SK-N-SH treated with all-trans-retinoic acid at 6 μM for 48 hours (cell line): Measurements from ENCODE around the gene CD84.

Source experiments
- ATAC-seq: fragments of 200-7000 bp; cut with Tn5 transposase; 3 replicates; pipeline ENCODE4 v1.9.1; 2020; ENCODE audit warnings: mild to moderate bottlenecking, moderate library complexity
- ARNTL ChIP-seq: fragments of 450-650 bp; formaldehyde crosslinking; IDR thresholded peaks from 2 replicates; pipeline ENCODE4 v1.5.0; 2020; ENCODE audit warnings: low read depth, mild to moderate bottlenecking, moderate library complexity, borderline replicate concordance
- BACH2 ChIP-seq: fragments of 250-450 bp; sonication (Bioruptor Pico); IDR thresholded peaks from 2 replicates; pipeline ENCODE4 v1.9.0; 2021; ENCODE audit warnings: mild to moderate bottlenecking, borderline replicate concordance
- CSDC2 ChIP-seq: fragments of 250-450 bp; sonication (Bioruptor Pico); IDR thresholded peaks from 2 replicates; pipeline ENCODE4 v1.5.0; 2020; ENCODE audit warnings: mild to moderate bottlenecking, moderate library complexity
- ESRRG ChIP-seq: fragments of 250-450 bp; sonication (Bioruptor Pico); IDR thresholded peaks from 2 replicates; pipeline ENCODE4 v1.6.1; 2021; ENCODE audit warnings: mild to moderate bottlenecking
- GLIS3 ChIP-seq: fragments of 250-450 bp; sonication (Bioruptor Pico); IDR thresholded peaks from 2 replicates; pipeline ENCODE4 v1.5.0; 2020; ENCODE audit warnings: mild to moderate bottlenecking, moderate library complexity
- ISL1 ChIP-seq: fragments of 250-450 bp; sonication (Bioruptor Pico); IDR thresholded peaks from 2 replicates; pipeline ENCODE4 v2.1.2; 2022; ENCODE audit warnings: mild to moderate bottlenecking, moderate library complexity
- OSR1 ChIP-seq: fragments of 250-450 bp; sonication (Bioruptor Pico); IDR thresholded peaks from 2 replicates; pipeline ENCODE4 v1.8.0; 2022; ENCODE audit warnings: moderate library complexity, mild to moderate bottlenecking, inconsistent platforms
- PPARA ChIP-seq: fragments of 250-450 bp; sonication (Bioruptor Pico); IDR thresholded peaks from 2 replicates; pipeline ENCODE4 v1.5.0; 2020; ENCODE audit warnings: mild to moderate bottlenecking, borderline replicate concordance
- SNAI2 ChIP-seq: fragments of 250-450 bp; sonication (Bioruptor Pico); IDR thresholded peaks from 2 replicates; pipeline ENCODE4 v1.5.0; 2020; ENCODE audit warnings: mild to moderate bottlenecking, moderate library complexity
- TCF4 ChIP-seq: fragments of 250-450 bp; sonication (Bioruptor Pico); IDR thresholded peaks from 2 replicates; pipeline ENCODE4 v1.8.0; 2021; ENCODE audit warnings: mild to moderate bottlenecking, moderate library complexity, borderline replicate concordance
- TOX ChIP-seq: fragments of 250-450 bp; sonication (Bioruptor Pico); IDR thresholded peaks from 2 replicates; pipeline ENCODE4 v1.8.0; 2021; ENCODE audit warnings: mild to moderate bottlenecking, moderate library complexity, borderline replicate concordance
- ZC3H10 ChIP-seq: fragments of 250-450 bp; sonication (Bioruptor Pico); IDR thresholded peaks from 2 replicates; pipeline ENCODE4 v1.5.1; 2021; ENCODE audit warnings: mild to moderate bottlenecking, moderate library complexity
- ZFP3 ChIP-seq: fragments of 250-450 bp; sonication (Bioruptor Pico); IDR thresholded peaks from 2 replicates; pipeline ENCODE4 v1.5.0; 2020; ENCODE audit warnings: mild to moderate bottlenecking, moderate library complexity
- ZFP30 ChIP-seq: fragments of 450-650 bp; formaldehyde crosslinking; IDR thresholded peaks from 2 replicates; pipeline ENCODE4 v1.5.0; 2022; ENCODE audit warnings: mild to moderate bottlenecking, moderate library complexity
- ZNF565 ChIP-seq: fragments of 450-650 bp; formaldehyde crosslinking; conservative IDR thresholded peaks from 2 replicates; pipeline ENCODE4 v1.5.0; 2020; ENCODE audit warnings: low read depth, mild to moderate bottlenecking, moderate library complexity
- ZNF70 ChIP-seq: fragments of 450-650 bp; formaldehyde crosslinking; IDR thresholded peaks from 2 replicates; pipeline ENCODE4 v1.5.0; 2020; ENCODE audit warnings: mild to moderate bottlenecking, moderate library complexity
- ZNF8 ChIP-seq: fragments of 450-650 bp; formaldehyde crosslinking; IDR thresholded peaks from 2 replicates; pipeline ENCODE4 v1.5.0; 2020; ENCODE audit warnings: mild to moderate bottlenecking, moderate library complexity
- TF ChIP-seq, protein P1 (sequence below): fragments of 250-450 bp; sonication (Bioruptor Pico); IDR thresholded peaks from 2 replicates; pipeline ENCODE4 v1.8.0; 2020; ENCODE audit warnings: mild to moderate bottlenecking, moderate library complexity, borderline replicate concordance
- TF ChIP-seq, protein P2 (sequence below): fragments of 250-450 bp; sonication (Bioruptor Pico); IDR thresholded peaks from 2 replicates; pipeline ENCODE4 v1.5.0; 2020; ENCODE audit warnings: mild to moderate bottlenecking, moderate library complexity
- TF ChIP-seq, protein P3 (sequence below): fragments of 250-450 bp; sonication (Bioruptor Pico); IDR thresholded peaks from 2 replicates; pipeline ENCODE4 v1.5.1; 2020; ENCODE audit warnings: low read depth, mild to moderate bottlenecking, moderate library complexity
- TF ChIP-seq, protein P4 (sequence below): fragments of 250-450 bp; sonication (Bioruptor Pico); IDR thresholded peaks from 2 replicates; pipeline ENCODE4 v1.8.0; 2021; ENCODE audit warnings: low read depth, mild to moderate bottlenecking, moderate library complexity, borderline replicate concordance
- TF ChIP-seq, protein P5 (sequence below): fragments of 250-450 bp; sonication (Bioruptor Pico); IDR thresholded peaks from 2 replicates; pipeline ENCODE4 v1.5.1; 2021; ENCODE audit warnings: mild to moderate bottlenecking, moderate library complexity

Gene CD84

DNA sequence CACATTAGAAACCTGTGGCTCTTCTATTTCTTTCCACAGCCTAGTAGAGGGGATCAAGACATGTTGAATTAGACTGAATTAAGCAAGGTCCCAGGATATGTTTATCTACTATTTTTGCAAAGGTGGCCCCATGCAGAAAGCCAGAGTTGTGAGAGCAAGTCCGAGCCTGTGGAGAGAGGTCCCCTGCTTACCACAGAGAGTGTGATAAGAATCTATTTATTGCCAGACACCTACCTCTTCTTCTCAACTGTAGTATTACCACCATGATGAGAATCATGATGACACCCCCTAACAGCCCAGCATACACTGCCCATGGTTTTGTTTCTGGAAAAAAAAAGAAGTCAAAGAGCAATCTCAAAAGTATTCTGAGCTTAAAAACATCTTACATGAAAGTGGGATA, 44.6 kb upstream of the CD84 start:
- no peak for ATAC-seq
- TF ChIP-seq BACH2 (CRISPR knock-in tag) (no peak), ESRRG (CRISPR knock-in tag) (no peak), PPARA (CRISPR knock-in tag) (no peak), SNAI2 (no peak), ARNTL (CRISPR knock-in tag) (no peak), ZNF8 (no peak)
- TF ChIP-seq, protein P1, sequence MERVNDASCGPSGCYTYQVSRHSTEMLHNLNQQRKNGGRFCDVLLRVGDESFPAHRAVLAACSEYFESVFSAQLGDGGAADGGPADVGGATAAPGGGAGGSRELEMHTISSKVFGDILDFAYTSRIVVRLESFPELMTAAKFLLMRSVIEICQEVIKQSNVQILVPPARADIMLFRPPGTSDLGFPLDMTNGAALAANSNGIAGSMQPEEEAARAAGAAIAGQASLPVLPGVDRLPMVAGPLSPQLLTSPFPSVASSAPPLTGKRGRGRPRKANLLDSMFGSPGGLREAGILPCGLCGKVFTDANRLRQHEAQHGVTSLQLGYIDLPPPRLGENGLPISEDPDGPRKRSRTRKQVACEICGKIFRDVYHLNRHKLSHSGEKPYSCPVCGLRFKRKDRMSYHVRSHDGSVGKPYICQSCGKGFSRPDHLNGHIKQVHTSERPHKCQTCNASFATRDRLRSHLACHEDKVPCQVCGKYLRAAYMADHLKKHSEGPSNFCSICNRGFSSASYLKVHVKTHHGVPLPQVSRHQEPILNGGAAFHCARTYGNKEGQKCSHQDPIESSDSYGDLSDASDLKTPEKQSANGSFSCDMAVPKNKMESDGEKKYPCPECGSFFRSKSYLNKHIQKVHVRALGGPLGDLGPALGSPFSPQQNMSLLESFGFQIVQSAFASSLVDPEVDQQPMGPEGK (CRISPR knock-in tag), result no peak
- TF ChIP-seq, protein P2, sequence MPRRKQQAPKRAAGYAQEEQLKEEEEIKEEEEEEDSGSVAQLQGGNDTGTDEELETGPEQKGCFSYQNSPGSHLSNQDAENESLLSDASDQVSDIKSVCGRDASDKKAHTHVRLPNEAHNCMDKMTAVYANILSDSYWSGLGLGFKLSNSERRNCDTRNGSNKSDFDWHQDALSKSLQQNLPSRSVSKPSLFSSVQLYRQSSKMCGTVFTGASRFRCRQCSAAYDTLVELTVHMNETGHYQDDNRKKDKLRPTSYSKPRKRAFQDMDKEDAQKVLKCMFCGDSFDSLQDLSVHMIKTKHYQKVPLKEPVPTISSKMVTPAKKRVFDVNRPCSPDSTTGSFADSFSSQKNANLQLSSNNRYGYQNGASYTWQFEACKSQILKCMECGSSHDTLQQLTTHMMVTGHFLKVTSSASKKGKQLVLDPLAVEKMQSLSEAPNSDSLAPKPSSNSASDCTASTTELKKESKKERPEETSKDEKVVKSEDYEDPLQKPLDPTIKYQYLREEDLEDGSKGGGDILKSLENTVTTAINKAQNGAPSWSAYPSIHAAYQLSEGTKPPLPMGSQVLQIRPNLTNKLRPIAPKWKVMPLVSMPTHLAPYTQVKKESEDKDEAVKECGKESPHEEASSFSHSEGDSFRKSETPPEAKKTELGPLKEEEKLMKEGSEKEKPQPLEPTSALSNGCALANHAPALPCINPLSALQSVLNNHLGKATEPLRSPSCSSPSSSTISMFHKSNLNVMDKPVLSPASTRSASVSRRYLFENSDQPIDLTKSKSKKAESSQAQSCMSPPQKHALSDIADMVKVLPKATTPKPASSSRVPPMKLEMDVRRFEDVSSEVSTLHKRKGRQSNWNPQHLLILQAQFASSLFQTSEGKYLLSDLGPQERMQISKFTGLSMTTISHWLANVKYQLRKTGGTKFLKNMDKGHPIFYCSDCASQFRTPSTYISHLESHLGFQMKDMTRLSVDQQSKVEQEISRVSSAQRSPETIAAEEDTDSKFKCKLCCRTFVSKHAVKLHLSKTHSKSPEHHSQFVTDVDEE, result no peak
- TF ChIP-seq, protein P3, sequence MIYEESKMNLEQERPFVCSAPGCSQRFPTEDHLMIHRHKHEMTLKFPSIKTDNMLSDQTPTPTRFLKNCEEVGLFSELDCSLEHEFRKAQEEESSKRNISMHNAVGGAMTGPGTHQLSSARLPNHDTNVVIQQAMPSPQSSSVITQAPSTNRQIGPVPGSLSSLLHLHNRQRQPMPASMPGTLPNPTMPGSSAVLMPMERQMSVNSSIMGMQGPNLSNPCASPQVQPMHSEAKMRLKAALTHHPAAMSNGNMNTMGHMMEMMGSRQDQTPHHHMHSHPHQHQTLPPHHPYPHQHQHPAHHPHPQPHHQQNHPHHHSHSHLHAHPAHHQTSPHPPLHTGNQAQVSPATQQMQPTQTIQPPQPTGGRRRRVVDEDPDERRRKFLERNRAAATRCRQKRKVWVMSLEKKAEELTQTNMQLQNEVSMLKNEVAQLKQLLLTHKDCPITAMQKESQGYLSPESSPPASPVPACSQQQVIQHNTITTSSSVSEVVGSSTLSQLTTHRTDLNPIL (CRISPR knock-in tag), result no peak

DNA sequence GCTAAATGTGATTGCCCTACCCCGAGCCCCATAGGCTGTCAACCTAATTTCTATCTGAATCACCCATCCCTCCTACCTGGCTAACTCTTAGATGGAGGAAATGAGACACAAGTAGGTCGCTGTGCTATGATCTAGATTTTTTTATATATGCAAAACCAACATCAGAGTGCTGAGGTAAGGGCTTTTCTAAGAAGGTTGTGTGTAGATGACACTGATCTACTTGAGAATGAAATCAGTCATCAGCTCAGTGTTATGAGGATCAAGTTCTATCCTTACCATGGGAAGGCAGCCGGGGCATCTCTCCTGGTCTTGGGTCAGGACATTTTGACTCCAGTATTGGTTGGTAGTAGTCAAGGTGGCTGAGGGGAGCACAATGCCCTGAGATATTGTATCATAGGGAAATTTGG, 43.9 kb upstream of the CD84 start:
- no peak for TF ChIP-seq OSR1 (CRISPR knock-in tag)
- TF ChIP-seq, protein P4, sequence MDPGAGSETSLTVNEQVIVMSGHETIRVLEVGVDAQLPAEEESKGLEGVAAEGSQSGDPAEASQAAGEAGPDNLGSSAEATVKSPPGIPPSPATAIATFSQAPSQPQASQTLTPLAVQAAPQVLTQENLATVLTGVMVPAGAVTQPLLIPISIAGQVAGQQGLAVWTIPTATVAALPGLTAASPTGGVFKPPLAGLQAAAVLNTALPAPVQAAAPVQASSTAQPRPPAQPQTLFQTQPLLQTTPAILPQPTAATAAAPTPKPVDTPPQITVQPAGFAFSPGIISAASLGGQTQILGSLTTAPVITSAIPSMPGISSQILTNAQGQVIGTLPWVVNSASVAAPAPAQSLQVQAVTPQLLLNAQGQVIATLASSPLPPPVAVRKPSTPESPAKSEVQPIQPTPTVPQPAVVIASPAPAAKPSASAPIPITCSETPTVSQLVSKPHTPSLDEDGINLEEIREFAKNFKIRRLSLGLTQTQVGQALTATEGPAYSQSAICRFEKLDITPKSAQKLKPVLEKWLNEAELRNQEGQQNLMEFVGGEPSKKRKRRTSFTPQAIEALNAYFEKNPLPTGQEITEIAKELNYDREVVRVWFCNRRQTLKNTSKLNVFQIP, result no peak
- no peak for TF ChIP-seq CSDC2
- TF ChIP-seq, protein P1 (CRISPR knock-in tag), result no peak
- TF ChIP-seq TCF4 (CRISPR knock-in tag), result no peak
- no peak for TF ChIP-seq ISL1
- TF ChIP-seq GLIS3 (CRISPR knock-in tag), result no peak
- TF ChIP-seq ARNTL (CRISPR knock-in tag), result no peak
- TF ChIP-seq TOX (CRISPR knock-in tag), result no peak
- TF ChIP-seq ZC3H10, result no peak
- no peak for TF ChIP-seq ZNF70 (CRISPR knock-in tag)
- TF ChIP-seq ZNF565 (CRISPR knock-in tag), result no peak
- no peak for TF ChIP-seq ZFP3 (CRISPR knock-in tag)
- ATAC-seq, result no peak

DNA sequence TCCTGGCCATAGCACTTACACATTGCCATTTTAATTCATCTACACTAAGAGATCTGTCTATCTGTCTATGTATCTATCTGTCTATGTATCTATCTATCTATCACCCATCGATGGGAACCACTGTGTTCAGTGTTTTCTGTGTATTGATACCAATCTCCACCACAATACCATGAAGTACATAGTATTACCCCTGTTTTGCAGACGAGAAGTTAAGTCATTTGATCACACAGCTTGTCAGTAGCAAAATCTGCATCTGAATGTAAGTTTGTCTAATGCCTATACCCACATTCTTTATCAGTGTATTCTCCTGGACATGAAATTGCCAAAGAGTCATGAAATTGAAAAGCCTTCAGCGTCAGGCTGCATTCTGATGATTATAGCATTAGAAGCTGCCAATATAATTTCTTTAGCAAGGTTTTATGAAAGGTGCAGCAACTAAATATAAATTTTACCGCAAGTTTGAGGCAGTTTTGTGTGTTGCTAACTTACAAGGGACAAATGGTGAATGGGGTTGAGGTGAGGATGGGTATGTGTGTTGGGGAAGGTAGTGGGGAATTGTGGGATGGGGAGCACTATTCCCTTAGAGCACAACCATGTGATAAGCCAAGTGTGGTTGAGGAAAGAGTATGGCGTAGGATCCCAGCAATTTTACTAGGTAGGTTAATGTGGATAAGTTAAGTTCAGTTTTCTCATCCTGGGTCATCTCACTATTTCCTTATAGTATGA, 43.4 kb upstream of the CD84 start:
- ATAC-seq, result no peak
- TF ChIP-seq PPARA (CRISPR knock-in tag) (no peak), OSR1 (CRISPR knock-in tag) (no peak), ZFP30 (CRISPR knock-in tag) (no peak), ZNF565 (CRISPR knock-in tag) (no peak), BACH2 (CRISPR knock-in tag) (no peak), CSDC2 (no peak), ARNTL (CRISPR knock-in tag) (no peak), TCF4 (CRISPR knock-in tag) (no peak), ISL1 (no peak), ZC3H10 (no peak), ZNF70 (CRISPR knock-in tag) (no peak), SNAI2 (no peak), ESRRG (CRISPR knock-in tag) (no peak), ZFP3 (CRISPR knock-in tag) (no peak)
- TF ChIP-seq, protein P5, sequence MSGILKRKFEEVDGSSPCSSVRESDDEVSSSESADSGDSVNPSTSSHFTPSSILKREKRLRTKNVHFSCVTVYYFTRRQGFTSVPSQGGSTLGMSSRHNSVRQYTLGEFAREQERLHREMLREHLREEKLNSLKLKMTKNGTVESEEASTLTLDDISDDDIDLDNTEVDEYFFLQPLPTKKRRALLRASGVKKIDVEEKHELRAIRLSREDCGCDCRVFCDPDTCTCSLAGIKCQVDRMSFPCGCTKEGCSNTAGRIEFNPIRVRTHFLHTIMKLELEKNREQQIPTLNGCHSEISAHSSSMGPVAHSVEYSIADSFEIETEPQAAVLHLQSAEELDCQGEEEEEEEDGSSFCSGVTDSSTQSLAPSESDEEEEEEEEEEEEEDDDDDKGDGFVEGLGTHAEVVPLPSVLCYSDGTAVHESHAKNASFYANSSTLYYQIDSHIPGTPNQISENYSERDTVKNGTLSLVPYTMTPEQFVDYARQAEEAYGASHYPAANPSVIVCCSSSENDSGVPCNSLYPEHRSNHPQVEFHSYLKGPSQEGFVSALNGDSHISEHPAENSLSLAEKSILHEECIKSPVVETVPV (CRISPR knock-in tag), result no peak
- TF ChIP-seq, protein P3 (CRISPR knock-in tag), result no peak
- TF ChIP-seq, protein P4, result no peak
